Stimulated activated CD4-positive, alpha-beta T cell treated with anti-CD3 and anti-CD28 coated beads, Interleukin-1b, Interleukin-23, amount 100 ng/mL, for 1 hour (primary cell): ENCODE measurements around the gene ROR1.
"Not testable (repeated sequence)": the region's sequence is repeated elsewhere in the genome, so short reads cannot be mapped to it uniquely, and the experiment has no call there.

Experiments
- DNase-seq, 2 donors: peaks; one replicate each; pipeline ENCODE4 v3.0.0-alpha.2; 2020; ENCODE audit warnings: low read depth in 2 of 2

ROR1 gene

DNA sequence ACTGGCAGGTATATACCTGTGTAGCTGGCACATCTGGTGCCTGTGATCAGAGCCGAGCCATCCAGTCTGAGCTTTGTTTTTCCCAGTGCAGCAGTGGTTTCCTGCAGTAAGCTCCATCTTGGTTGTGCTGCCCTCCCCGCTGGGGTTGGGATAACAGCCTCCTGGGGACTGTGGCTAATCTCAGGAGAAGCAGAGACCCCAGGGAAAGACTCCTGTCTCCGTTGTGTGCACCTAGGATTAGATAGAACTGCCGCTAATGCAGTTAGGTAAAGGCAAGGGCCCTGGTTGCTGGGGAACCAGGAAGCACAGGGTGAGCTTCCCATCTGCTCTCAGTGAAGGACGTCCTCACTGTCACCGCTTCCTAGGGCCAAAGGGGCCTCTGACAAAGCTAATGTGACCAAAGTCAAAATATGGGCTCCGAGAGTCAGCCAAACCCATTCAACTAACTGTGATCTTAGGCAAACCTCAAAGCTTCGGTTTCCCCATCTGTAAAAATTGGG lies 20.0 kb downstream of the ROR1 start:
- no peak for DNase-seq

DNA sequence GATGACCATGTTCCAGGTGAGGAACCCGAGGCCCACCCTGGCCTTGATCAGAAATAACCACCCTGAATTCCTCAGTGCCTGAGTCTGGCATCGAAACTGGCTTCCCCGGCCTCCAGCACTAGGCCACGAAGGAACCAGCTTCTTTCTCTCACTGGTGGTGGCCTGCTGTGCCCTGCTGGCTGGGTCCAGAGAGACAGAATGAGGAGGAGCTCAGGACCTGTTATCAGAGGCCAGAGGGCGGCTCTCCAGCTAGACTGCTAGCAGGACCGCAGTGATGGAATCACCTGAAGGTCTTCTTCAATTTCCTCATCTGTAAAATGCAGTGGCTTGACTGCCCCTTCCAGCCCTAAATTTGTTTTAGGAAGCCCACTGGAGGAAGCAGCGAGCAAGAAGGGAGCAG lies 20.5 kb downstream of the ROR1 start:
- no peak for DNase-seq

GRCh38 chr1:63794939-63795378 lies 21.1 kb downstream of the ROR1 start:
- no peak for DNase-seq

- no peak for DNase-seq
Observed at GRCh38 chr1:63795455-63795854, 21.6 kb downstream of the ROR1 start.

DNA sequence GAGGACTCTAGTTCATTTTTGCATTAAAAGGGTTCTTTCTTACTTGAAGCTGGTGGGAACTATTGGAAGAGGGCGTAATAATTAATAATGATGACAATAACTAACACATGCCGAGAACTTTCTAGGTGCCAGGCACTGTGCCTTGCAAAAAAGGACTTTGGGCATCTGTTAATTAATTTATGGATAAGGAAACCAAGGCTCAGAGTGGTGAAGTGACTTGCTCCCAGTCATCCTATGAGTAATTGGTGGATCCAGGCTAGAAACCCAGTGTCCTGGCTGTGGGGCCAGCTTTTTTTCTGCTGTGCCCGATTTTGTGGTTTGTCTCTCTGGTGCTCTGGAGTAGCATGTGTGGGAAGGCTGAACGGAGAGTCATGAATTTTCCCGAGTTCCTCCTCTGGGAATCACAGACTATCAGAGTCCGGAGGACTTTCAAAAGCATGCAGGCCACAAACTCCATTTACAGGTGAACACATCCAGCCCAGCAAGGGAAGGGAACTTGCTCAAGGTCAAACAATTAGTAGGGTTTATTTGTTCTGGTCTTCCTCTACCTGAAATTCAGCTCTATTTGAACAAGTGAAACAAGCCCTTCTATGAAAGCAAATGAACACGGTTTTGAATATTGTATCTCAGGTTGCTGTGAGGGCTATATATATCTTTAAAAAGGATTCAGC lies 23.4 kb downstream of the ROR1 start:
- DNase-seq: no peak

DNA sequence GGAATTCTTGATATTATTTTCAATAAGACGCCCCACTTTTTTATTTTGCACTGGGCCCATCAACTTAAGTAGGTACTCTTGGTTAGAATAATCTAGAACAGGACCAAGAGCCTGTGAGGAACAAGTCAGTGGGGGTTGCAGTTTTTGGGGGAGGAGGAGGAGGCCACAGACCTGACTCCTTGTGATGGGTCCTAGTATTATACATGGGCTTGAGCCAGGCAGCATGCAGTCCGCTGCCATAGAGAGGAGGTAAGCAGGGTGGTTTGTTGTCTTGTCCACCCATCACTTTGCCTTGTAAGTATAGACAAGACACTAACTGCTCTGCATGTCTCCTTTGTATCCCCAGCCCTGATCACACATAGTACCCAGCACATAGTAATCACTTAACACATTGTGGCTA lies 24.5 kb downstream of the ROR1 start:
- no peak for DNase-seq

DNA sequence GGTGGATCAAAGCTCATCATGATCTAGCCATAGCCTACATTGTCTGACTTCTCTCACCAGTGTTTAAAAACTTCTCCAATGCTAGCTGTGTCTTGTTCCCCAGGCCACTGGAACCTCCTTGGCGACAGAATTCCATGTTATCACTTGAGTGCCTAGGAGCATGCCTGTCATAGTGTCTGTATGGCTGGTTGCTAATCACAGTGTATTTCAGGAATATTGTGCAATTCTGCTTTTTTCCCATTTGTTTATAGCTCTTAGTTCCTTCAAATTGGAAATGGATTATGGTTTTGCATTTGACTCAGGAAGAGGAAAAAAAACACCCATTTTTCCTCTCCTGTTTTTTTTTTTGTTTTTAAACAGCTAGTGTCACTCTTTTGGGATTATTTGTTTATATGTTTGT lies 25.5 kb downstream of the ROR1 start:
- DNase-seq: no peak

DNA sequence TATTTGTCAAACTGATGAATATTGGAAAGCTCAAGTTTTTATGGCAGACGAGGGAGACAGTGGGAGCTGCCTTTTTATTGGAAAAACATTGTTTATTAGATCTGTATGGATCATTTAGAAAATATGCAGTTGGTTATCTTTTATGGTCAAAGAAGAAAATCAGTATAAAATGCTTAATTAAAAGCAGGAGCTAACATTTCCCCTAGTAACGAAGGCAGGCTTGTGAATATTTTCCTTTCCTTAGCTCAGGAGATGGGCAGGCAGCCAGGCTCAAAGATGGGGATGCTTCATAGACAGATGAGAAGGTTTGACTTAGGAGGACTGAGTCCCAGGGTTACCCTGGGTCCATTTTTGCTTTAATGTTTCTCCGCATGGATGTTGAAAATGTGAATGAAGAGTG lies 26.0 kb downstream of the ROR1 start:
- no peak for DNase-seq

GRCh38 chr1:63802109-63802508 lies 28.3 kb downstream of the ROR1 start:
- no peak for DNase-seq

- no peak for DNase-seq
Observed at GRCh38 chr1:63804829-63805484, 31.1 kb downstream of the ROR1 start.

DNA sequence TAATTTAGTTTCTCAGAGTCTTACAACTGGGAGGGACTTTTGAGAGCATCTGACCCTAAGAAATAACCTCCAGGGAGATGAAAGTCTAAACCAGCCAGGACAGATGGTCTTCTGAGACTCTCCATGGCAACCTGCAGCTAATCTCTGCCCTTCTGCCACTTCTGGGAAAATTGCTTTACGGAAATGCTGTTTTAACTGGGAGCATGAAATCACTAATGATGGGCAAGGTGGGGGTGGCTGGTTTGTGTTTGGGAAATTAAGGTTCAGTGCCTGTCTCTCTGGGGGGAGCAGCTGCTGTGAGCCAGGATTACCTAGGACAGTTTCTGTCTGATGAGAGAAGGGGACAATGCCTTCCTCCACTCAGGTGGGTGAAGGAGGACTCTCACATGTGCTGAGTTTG lies 33.2 kb downstream of the ROR1 start:
- DNase-seq: no peak

- DNase-seq: no peak
Observed at GRCh38 chr1:63810936-63811469, 37.2 kb downstream of the ROR1 start.

- DNase-seq: no peak
Observed at GRCh38 chr1:63812071-63812700, 38.4 kb downstream of the ROR1 start.

DNA sequence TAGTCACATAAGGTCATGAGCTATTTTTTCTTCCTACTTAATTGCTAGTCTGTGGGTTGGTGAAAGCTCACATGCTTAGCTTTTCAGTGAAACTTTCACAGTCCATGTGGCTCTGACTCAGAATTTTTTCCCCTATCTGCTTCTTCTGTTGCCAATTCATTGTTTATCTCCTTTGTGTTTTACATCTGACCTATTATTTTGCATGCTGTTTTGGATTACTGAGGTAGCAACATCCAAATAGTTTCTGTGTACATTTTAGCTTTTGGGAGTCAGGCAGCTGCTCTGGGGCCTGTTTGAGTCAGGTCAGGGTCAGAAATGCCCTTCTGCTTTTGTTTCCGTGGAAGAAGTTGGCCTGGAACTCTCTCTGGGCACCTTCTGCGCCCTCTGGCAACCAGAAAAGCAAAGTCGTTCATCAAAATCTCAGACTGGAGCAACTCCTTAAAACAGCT lies 40.0 kb downstream of the ROR1 start:
- no peak for DNase-seq

DNA sequence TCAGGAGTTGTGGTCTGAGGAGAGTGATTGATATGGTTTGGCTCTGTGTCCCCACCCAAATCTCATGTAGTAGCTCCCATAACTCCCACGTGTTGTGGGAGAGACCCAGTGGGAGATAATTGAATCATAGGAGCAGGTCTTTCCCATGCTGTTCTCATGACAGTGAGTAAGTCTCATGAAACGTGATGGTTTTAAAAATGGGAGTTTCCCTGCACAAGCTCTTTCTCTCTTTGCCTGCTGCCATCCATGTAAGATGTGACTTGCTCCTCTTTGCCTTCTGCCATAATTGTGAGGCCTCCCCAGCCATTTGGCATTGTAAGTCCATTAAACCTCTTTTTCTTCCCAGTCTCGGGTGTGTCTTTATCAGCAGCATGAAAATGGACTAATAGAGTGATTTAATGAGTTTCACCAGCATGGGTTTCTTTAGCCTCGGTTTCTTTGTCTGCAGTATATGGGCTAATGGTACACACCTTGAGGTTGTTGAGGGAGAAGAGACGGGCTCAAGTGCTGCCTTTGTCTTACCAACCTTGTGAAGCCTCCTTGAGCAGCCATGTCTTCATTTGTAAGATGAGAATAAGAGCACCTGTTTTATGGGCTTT lies 42.5 kb downstream of the ROR1 start:
- DNase-seq: not testable (repeated sequence)

- no peak for DNase-seq
Observed at GRCh38 chr1:63817152-63817667, 43.4 kb downstream of the ROR1 start.

DNA sequence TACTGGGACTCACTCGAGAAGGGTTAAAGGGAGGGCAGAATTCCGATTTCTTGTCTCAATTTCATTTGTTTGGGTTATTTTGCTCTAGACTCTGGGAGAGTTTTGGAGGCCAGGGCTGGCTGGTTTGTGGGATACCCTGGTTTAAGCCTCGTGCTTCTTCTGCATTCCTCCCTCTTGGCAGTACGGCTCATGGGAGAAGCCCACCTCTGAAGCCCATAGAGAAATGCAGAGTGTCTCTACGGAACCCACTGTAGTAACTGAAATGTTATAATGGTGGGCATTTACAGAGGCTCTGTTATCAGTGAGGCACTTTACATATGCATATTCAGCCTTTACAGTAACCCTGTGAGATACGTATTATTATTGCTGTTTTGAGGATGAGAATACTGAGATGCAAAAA lies 43.9 kb downstream of the ROR1 start:
- no peak for DNase-seq

- no peak for DNase-seq
Observed at GRCh38 chr1:63818567-63819325, 44.9 kb downstream of the ROR1 start.

- no peak for DNase-seq
Observed at GRCh38 chr1:63819795-63820194, 46.0 kb downstream of the ROR1 start.

DNA sequence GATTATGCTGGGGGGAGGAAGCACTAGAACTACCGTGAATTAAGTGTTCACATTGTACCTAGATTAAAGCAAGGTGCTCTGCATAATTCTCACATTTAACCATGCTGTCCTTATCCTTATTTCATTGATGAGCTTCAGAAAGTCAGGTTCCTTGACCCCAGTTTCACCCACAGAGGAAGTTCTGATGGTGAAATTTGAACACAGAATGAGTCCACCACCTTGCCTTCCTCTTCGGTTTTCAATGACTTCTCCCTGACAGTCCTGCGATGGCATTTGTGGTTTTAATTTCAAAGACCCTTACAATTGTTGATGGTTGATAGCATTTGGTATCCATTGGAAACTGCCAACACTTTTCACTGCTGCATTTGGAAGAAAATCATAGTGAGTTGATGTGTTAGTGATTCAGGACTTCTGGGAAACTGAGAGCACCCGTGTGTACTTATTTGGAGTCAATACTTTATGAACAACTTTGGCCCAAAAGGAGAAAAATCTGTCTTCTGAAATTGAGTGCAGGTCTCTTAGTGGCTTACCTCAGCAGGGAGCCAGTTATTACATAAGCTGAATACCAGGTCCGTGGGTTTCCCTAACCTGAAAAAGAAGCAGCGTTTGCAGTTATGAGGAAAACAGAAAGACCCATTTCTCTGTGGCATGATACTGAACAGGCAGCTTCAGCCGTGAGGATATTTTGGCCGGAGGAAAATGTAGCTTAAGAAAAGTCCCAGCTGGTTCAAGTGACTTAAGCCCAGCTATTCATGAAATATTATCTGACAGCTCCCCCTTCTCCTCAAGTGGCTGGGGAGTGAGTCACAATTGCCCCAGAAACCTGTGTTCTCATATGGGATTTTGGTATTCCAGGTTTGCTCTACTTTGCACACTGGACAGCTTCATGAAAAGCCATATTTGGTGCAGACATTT lies 47.5 kb downstream of the ROR1 start:
- no peak for DNase-seq
